GM18502 (cell line): ENCODE measurements around the gene KCNRG.
"Not testable (repeated sequence)": the region's sequence is repeated elsewhere in the genome, so short reads cannot be mapped to it uniquely, and the experiment has no call there.

Source experiments
- ATAC-seq: cut with Tn5 transposase; IDR thresholded peaks from one replicate; pipeline ENCODE4 v1.9.1; 2021; ENCODE audit warnings: mild to moderate bottlenecking; ENCODE audit not compliant: unreplicated experiment, poor library complexity

Gene KCNRG, protein sequence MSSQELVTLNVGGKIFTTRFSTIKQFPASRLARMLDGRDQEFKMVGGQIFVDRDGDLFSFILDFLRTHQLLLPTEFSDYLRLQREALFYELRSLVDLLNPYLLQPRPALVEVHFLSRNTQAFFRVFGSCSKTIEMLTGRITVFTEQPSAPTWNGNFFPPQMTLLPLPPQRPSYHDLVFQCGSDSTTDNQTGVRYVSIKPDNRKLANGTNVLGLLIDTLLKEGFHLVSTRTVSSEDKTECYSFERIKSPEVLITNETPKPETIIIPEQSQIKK

DNA sequence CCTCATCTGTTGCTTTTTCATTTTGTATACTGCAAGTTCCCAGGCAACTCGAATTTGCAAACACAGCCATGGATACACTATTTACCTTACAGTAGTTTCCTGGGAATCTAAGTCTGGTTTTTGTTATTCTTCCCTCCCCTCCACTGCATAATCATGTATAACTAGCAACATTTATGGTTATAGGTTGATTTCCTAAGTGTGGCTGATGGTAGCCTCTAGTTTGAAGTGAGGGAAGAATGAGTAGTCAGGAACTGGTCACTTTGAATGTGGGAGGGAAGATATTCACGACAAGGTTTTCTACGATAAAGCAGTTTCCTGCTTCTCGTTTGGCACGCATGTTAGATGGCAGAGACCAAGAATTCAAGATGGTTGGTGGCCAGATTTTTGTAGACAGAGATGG lies at the start of gene KCNRG:
TSS of gene KCNRG (plus strand) at position 187 of the 400 bp plus-strand sequence. CDS start at position 237, 50 bp downstream.
- ATAC-seq = no peak

DNA sequence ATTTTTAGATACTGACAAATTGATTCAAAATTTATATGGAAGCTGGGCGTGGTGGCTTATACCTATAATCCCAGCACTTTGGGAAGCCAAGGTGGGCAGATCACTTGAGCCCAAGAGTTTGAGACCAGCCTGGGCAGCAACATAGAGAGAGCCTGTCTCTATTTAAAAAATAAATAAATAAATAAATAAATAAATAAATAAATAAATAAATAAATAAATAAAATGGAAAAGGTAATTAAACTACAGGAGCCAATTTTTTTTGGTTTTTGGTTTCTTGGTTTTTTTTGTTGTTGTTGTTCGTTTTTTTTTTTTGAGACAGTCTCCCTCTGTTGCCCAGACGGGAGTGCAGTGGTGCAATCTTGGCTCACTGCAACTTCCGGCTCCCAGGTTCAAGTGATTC lies 47.8 kb upstream of the KCNRG start:
- no peak for ATAC-seq

DNA sequence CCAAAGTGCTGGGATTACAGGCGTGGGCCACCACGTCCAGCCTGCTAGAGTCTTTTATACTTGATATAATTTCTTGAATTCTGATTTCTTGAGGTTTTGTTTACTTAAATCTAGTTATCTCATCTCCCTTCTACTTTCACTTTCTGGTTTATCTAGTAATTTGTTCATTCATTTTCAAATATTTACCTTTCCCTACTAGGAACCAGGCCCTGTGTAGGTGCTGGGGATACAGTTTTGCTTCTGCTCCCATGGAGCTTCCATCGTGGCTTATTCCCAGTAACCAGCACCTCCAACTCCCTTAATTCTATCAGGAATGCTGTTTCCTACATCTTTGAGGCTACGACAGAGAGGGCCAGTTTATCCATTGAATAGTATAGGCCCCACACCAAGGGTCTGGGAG lies 42.5 kb upstream of the KCNRG start:
- ATAC-seq = no peak

DNA sequence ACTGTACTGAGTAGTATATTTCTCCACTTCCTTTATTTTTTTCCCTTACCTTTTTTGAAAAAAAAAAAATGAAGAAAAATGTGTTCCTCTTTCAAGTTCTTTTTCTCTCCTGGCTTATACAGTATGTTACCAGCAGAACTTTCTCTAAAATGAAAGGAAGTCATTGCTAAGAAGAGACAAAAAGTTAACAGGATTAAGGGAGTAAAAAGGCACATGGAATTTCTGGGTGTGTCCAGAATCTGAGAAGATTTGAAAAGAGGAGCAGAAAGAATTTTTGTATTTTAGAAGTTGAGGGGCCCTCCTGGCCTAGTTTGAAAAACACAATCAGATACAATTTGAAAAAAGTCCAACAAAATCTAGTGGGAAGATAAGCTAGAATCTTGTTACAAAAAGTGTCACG lies 39.4 kb upstream of the KCNRG start:
- ATAC-seq = no peak

DNA sequence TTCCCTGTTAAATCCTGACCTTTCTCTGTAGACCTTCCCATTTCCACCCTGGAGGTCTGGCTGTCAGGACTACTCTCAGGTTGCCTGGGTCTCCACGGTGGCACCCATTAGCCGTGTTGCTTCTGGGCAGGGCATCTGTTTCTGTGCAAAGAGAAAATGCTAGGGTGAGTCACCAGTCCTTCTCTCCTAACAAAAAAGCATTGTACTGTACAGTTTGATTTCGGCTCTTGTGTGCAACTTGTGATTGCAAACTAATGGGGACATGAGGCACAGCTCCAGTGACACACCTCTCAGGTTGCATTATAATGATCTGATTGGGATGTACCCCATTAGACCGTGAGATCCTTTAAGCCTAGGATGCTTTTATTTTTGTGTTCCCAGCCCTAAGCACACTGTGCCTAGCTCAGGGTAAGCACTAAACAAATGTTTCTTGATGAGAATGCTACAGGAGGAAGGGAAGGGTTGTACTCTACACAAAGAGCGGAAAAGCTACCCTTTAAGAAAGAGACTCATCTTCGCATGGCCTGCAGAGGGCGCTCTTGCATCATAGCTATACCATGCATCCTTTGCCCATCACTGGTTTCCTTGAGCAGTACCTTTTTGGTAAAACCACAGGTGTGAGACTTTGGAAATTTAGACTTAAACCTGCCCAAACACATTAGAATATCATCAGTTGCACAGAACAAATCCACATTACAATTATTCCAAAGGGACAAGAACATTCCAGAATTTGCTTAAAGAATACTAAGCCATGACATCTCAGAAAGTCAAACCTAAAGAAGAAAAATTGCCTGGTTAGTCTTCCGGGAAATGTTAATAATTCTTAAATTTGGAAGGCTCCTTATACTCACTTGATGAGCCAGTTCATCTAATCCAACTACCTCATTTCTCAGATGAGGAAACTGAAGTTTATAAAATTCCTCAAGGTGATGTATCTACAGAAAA lies 38.7 kb upstream of the KCNRG start:
- peak; percentile 61 for ATAC-seq

DNA sequence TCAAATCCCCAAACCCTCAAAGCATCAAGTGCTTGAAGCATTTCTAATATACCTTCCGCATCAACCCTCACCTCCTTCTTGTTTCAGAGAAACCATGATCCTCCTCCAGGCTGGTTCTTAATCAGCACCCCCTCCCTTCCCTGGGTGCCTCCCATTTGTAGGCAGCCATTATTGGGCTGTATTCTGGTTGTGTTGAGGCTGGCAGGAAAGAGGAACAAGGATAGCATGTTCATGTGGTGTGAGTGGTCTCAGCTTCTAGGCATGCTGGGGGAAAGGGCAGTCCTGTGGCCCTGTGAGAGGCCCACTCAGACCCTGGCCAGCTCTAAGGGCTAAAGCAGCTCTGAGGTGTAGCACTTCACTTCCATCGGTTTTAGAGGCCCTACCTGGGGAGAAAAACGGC lies 37.3 kb upstream of the KCNRG start:
- no peak for ATAC-seq

DNA sequence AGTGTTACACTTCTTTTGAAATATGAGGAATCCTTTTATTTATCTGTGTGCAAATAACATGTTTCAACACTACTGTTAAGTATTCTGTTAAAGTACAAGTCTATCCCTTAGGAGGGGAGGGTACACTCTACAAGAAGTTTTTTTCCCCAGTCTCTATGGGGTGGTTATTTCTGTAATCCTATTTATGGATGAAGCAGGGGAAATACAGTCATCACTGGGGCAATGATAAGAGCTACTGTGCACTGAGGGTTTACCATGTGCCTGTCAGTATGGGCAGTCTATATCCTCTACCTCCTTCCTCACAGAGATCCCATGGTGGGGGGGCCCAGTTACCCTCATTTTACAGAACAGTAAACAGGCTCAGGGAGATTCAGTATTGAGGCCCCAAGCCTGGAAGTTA lies 35.0 kb upstream of the KCNRG start:
- no peak for ATAC-seq

DNA sequence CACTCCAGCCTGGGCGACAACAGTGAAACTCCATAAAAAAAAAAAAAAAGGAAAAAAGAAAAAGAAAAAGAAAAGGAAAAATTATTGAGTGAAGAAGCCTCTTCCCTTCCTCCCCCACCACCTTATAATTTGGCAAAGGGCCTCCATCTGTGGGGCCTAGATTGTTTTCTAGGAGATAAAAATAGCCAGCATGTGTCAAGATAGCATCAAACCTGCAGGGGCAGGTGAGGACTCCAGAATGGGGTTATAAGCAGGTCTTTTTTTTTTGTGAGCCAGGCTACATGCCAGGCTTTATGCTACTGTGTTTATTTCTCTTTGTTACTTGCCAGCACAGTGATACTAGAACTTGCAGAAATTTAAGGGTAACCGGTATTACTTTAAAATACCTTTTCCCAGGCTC lies 30.1 kb upstream of the KCNRG start:
- no peak for ATAC-seq

DNA sequence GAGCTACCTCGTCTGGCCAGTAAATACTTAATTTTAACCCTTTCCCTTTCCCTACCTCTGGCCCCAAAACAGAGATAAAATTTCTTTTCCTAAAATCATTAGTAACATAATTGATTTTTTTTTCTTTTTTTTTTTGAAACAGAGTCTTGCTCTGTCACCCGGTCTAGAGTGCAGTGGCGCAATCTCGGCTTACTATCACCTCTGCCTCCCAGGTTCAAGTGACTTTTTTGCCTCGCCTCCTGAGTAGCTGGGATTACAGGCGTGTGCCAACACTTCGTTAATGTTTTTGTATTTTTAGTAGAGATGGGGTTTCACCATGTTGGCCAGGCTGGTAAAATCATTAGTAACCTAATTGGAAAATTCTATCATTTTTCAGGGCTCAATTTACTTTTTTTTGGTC lies 28.8 kb upstream of the KCNRG start:
- no peak for ATAC-seq

DNA sequence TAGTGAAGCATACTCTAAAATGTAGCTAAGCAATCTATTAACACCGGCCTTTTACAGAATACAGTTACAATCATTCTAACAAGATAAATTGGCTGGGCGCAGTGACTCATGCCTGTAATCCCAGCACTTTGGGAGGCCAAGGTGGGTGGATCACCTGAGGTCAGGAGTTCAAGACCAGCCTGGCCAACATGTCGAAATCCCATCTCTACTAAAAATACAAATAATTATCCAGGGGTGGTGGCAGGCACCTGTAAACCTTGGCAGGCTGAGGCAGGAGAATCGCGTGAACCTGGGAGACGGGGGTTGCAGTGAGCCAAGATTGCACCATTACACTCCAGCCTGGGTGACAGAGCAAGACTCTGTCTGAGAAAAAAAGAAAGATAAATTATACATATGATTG lies 24.6 kb upstream of the KCNRG start:
- ATAC-seq = not testable (repeated sequence)

DNA sequence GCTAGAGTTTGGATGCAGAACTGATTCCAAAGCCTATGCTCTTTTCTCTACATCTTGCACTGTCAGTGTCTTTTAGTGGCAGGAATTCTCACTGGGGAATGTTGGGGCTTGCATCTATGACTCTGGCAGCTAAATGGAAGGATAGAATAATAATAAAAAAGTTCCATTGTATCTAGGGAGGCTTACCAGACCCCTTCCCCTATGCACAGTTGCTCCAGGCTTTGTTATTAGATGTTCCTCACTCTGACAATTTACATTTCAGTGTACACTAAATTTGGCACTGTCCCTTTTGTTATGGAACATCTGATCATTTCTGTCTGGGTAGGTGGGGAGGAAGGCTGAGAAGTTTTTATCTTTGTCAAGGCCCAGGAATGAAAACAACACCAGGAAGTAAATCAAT lies 22.1 kb upstream of the KCNRG start:
- ATAC-seq = no peak

DNA sequence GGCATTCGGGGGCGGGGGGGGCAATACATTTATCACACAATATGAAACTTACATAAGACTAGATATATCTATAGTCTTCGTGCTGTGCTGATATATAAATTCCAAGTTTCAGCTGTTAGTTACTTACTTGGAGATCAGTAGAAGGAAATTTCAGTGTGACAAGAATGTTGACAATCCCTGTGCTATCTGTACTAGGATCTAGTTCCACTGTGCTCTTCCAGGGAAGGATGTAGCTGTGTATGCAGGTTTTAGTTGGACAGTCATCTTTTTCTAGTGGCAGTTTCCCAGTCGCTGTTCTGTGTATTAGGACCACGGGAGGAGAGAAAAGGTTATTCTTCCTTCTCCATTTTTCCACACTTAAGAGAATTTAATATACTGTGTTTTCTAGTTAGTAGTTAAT lies 21.6 kb upstream of the KCNRG start:
- ATAC-seq = no peak

DNA sequence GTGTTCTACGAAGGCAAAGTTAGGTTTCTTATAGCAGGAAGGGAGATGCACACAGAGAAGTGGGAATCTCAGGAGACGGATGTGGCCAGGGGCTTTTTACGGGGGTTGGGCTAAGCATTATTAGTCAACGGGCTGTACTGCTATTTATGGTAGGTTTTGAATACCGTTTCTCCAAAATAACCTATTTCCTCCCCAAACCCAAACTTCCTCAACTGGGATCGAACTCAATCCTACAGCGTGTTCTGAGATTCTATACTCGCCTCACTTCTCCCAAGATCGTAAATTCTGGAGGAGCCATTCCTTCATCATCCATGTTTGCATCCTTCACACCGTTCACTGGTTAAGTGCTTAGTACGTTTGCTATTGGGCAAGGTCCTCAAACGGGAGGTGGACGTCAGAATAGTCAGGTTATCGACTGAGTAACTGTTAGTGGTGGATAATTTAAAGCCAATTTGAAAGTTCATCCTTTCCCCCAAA lies 19.6 kb upstream of the KCNRG start:
- no peak for ATAC-seq

DNA sequence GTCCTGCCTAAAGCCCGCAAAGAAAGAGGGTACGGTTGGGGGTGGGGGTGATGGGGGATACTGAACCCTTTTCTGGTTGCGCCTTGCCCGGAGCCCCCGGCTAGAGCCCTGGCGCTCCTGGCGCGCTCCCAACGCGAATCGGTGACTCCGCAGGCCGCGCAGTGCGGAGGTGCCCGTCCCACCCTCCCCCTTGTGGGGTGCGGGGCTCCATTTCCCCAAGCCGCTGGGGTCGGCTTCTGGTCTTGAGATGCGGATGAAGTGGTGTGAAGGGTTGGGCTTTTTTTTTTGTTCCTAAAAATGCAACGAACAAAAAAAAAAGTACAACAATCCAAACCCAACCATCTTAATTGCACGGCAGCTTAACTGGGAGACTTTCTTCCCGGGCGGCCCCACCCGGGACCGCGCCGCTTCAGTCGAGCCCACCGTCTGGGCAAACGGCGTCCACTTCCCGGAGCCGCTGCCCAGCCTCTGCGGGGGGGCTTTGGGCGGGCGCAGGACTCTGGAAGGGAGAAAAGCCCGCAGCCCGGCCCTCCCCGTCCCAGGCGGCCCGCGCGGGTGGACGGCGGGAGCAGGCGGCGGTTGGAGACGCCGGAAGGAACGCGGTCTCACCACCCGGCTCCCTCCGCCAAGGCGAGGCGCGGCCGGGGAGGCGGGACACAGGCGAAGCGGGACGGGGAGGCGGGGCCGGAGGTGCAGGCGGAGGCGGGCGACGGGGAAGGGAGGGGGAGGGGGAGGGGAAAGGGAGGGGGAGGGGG lies 18.9 kb upstream of the KCNRG start:
- ATAC-seq = peak; percentile 56

DNA sequence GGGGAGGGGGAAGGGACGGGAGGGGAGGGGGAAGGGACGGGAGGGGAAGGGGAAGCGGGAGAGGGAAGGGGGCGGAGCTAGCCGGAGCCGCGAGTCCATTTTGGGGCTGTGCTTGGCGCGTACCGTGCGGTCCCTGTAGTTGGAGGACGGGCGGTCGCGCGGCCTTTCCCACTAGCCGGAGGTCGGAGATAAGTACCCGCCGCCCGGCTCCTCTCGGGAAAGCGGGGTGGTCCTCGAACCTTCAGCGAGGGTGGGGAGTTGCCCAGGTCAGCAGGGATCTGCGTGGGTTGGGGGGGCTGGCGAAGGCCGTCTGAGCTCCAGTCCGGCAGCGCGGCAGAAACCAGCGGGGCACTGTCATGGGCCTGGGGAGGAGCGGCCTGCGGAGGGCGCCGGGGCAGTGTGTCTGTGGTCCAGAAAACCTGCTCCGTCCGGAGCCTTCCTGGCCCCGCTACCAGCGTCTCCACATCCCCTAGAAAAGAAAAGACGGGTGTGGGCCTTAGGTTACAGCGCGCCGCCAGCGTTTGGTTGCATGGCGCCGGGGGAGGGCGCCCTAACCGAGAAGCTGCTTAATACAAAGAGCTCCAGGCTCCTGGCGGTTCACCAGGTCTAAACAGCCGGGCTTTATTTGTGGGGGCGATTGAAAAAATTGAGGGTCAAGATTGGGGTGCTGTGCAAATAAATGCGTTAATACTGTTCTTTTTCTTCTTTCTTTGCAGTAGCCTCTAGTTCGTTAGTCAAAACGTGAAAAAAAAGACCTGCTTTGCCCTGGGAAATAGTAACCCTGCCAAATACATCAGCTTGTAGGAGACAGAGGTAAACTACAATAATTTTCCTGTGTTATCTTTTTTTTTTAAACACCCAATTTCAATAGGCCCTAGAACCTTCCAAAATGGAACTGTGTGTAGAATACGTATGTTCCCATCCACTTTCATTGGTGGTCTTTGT lies 18.0 kb upstream of the KCNRG start, which contains the start of gene TRIM13:
TSS of gene TRIM13 (plus strand) at position 92 of the 945 bp plus-strand sequence. CDS start 14,899 bp downstream, outside the sequence.
- ATAC-seq = peak; percentile 69

DNA sequence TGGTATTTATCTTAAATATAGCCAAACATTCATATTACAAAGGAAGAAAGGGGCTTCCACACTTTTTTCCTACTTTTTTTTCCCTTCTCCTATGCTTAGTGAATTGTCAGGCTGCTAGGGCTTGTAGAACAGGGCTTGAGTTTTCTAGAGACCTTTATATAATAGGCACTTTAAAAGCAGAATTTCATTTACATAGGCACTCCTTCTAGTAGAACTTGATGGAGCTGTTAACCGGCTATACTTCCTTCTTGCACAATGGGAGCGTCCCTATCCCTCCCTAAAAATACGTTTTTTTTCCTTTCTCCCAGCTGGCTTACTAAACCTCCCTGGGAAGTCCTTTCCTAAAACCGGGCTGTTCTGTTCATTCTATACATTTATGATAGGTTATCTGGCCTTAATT lies 17.3 kb upstream of the KCNRG start:
- ATAC-seq = no peak

DNA sequence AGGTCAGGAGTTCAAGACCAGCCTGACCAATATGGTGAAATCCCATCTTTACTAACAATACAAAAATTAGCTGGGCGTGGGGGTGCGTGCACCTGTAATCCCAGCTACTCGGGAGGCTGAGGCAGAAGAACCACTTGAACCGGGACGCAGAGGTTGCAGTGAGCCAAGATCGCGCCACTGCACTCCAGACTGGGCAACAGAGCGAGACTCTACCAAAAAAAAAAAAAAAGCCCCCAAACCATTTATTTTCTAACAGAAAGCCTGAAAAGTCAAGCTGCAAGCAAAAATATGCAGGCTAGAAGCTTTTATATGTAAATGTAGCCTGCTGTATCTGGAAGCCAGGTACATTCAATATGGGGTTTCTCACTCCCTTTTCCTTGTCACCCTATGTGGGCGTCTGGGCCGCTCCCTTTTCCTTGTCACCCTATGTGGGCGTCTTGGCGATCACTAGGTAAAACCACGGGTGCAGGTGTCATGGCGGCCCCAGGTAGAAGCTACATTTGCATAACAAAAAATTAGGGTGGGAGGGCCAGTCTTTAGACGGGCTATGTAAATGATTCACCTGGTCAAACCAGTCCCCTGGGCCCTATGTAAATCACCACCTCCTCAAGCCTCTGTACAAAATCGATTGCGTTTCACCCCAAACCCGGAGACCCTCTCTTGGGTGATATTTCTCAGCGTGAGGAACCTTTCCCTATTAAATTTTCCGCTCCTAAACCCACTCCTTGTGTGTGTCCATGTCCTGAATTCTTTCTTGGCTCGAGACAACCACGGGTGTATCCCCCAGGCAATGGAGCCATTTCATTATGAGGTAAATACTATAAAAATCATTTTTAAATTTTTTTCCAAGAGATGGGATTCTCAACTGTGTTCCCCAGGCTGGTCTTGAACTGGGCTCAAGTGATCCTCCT lies 16.3 kb upstream of the KCNRG start:
- no peak for ATAC-seq

DNA sequence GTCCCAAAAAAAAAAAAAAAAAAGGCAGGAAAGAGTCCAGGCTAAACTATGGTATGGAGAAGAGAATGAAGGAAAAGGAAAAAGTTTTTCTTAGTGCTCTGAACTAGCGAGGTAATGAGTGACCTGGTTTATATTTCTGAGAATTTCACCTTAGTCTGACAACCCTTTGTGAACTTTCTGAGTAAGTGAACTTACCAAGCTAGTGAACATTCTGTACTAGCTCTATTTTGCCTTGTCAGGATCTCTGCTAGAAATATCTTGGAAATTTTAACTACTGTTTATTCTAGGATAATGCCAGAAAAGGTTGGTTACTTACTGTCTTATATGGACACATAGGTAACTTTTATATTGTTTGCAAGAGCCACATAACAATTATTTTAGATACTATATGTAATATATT lies 14.0 kb upstream of the KCNRG start:
- ATAC-seq = no peak
